Nephron (organoid): Measurements from ENCODE around the gene AHSG.
A peak's percentile ranks its signal among the peaks of the same experiment; 100 is the strongest.

Source experiments
- H3K27ac Mint-ChIP-seq, 3 experiments: 2 replicates each; pipeline ENCODE4 v1.8.0; 2020; ENCODE audit warnings: mixed read lengths in 3 of 3, mild to moderate bottlenecking in 2 of 3, moderate library complexity in 1 of 3
- H3K27me3 Mint-ChIP-seq: 2 replicates; pipeline ENCODE4 v1.8.0; 2021; ENCODE audit warnings: low read depth, mild to moderate bottlenecking, moderate library complexity, mixed read lengths
- H3K36me3 Mint-ChIP-seq: 2 replicates; pipeline ENCODE4 v1.8.0; 2020; ENCODE audit warnings: low read depth, mixed read lengths
- H3K4me1 Mint-ChIP-seq: 2 replicates; pipeline ENCODE4 v1.8.0; 2020; ENCODE audit warnings: mixed read lengths
- H3K4me3 Mint-ChIP-seq, 3 experiments: 2 replicates each; pipeline ENCODE4 v1.8.0; 2020; ENCODE audit warnings: mild to moderate bottlenecking in 3 of 3, mixed read lengths in 3 of 3, moderate library complexity in 2 of 3
- H3K9me3 Mint-ChIP-seq: 2 replicates; pipeline ENCODE4 v1.8.0; 2020; ENCODE audit warnings: mixed read lengths
- CTCF ChIP-seq, 3 experiments: fragments of 200-600 bp; sonication (generic); IDR thresholded peaks; one replicate each; pipeline ENCODE4 v1.5.0; 2021; ENCODE audit warnings: antibody characterized with exemption in 3 of 3; ENCODE audit not compliant: unreplicated experiment in 3 of 3

The AHSG gene

GRCh38 chr3:186609247-186609868, 3.5 kb upstream of the AHSG start:
- Mint-ChIP-seq H3K27ac (no peak overlapping the region), H3K4me3 (no peak overlapping the region), H3K27me3 (peaks cover 24% of the 10 kb centered on the region), H3K9me3 (no peaks in the 10 kb centered on the region), H3K36me3 (no peaks in the 10 kb centered on the region), H3K4me1 (no peaks in the 10 kb centered on the region)
- no peak for TF ChIP-seq CTCF (IDR thresholded peaks at IDR 0.05; ENCODE audit: unreplicated experiment in 3 of 3)

GRCh38 chr3:186612065-186612464, 795 bp upstream of the AHSG start:
- peaks cover 31% of the 10 kb centered on the region for H3K27me3 Mint-ChIP-seq
- TF ChIP-seq CTCF (IDR thresholded peaks at IDR 0.05; ENCODE audit: unreplicated experiment in 3 of 3), result no peak
- no peaks in the 10 kb centered on the region for H3K9me3 Mint-ChIP-seq
- H3K4me1 Mint-ChIP-seq, result peaks cover 7% of the 10 kb centered on the region
- H3K27ac Mint-ChIP-seq, result no peak overlapping the region
- no peak overlapping the region for H3K4me3 Mint-ChIP-seq
- no peaks in the 10 kb centered on the region for H3K36me3 Mint-ChIP-seq

GRCh38 chr3:186613637-186614265, 891 bp downstream of the AHSG start:
- Mint-ChIP-seq H3K27me3 (peaks cover 48% of the 10 kb centered on the region), H3K9me3 (no peaks in the 10 kb centered on the region), H3K4me3 (no peak overlapping the region), H3K27ac (no peak overlapping the region), H3K4me1 (peaks cover 20% of the 10 kb centered on the region), H3K36me3 (no peaks in the 10 kb centered on the region)
- TF ChIP-seq CTCF (IDR thresholded peaks at IDR 0.05; ENCODE audit: unreplicated experiment in 3 of 3), result no peak

- peaks cover 49% of the 10 kb centered on the region for H3K27me3 Mint-ChIP-seq
Observed at GRCh38 chr3:186614266-186614596, 1.4 kb downstream of the AHSG start.

GRCh38 chr3:186614597-186615483, 2.0 kb downstream of the AHSG start:
- H3K27me3 Mint-ChIP-seq, result peaks cover 49% of the 10 kb centered on the region
- no peaks in the 10 kb centered on the region for H3K9me3 Mint-ChIP-seq
- TF ChIP-seq CTCF (IDR thresholded peaks at IDR 0.05; ENCODE audit: unreplicated experiment in 3 of 3), result peak; percentile 97 to 98 (median 97)
- H3K27ac Mint-ChIP-seq, result peak overlapping the region in 1 of 3 experiments; percentile 7
- peaks cover 20% of the 10 kb centered on the region for H3K4me1 Mint-ChIP-seq
- H3K4me3 Mint-ChIP-seq, result peak overlapping the region in 1 of 3 experiments; percentile 27
- no peaks in the 10 kb centered on the region for H3K36me3 Mint-ChIP-seq

More at GRCh38 chr3:186614266-186614596, 1.4 kb downstream of the AHSG start:
- Mint-ChIP-seq H3K36me3 (no peaks in the 10 kb centered on the region), H3K9me3 (no peaks in the 10 kb centered on the region), H3K27ac (no peak overlapping the region), H3K4me3 (no peak overlapping the region), H3K4me1 (peaks cover 20% of the 10 kb centered on the region)
- TF ChIP-seq CTCF (IDR thresholded peaks at IDR 0.05; ENCODE audit: unreplicated experiment in 3 of 3), result no peak
